ENCODE results near the gene EYS. TPM values are rescaled to one million over a fixed set of nuclear protein-coding genes. Genes with fewer than 3 reads are reported as not detected.

Gene EYS
- polyA plus RNA-seq, 1 experiment = not detected

DNA sequence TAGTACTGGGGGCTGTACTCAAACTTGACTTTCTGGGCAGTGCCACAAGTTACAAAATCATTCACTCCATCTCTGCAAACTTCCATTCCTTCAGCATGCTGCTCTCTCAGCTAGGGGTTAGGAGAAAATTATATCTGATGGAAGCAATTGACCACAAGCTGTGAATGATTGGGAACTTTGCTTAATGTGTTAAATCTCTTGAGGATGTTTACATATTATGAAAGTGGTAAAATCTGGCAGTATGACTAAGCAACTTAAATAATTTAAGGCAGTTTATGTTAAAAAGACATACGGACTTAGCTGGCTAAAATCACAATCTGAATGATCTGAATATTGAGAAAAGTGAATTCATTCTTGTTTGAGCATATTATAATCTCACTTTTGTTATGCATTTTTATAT lies 1656.4 kb downstream of the EYS start:
- H3K4me3 ChIP-seq (ENCODE audit: low read depth, low read length) = no peak overlapping the region
- no peaks in the 10 kb centered on the region for H3K36me3 ChIP-seq (ENCODE audit: control insufficient read depth, insufficient read depth, low read length)
- no peaks in the 10 kb centered on the region for H3K27me3 ChIP-seq (ENCODE audit: control insufficient read depth, insufficient read depth, low read length)
- POLR2A ChIA-PET = no interaction called here
- TF ChIP-seq, protein P1, sequence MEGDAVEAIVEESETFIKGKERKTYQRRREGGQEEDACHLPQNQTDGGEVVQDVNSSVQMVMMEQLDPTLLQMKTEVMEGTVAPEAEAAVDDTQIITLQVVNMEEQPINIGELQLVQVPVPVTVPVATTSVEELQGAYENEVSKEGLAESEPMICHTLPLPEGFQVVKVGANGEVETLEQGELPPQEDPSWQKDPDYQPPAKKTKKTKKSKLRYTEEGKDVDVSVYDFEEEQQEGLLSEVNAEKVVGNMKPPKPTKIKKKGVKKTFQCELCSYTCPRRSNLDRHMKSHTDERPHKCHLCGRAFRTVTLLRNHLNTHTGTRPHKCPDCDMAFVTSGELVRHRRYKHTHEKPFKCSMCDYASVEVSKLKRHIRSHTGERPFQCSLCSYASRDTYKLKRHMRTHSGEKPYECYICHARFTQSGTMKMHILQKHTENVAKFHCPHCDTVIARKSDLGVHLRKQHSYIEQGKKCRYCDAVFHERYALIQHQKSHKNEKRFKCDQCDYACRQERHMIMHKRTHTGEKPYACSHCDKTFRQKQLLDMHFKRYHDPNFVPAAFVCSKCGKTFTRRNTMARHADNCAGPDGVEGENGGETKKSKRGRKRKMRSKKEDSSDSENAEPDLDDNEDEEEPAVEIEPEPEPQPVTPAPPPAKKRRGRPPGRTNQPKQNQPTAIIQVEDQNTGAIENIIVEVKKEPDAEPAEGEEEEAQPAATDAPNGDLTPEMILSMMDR (IDR thresholded peaks at IDR 0.05; ENCODE audit: insufficient read depth, low read depth, low read length) = no peak
- no peak for DNase-seq (ENCODE audit: low read depth)
- CTCF ChIA-PET = no interaction called here

DNA sequence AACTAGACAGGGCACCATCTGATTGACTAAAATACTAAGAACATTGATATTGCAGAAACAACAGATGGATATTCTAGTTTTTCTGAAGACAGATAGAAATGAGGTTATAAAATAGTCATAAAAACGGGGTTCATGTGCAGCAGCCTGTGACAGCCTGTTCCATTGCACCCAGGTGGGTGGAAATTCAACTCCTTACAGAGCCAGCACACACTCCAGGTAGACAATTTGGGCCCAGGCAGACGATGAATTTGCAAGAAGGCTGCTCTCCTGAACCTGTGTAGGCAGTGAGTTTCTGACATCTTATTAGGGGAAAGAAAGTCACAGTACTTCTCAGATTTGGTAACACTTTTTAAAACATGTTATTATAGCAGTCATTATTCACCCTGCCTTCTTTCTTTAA lies 1657.3 kb downstream of the EYS start:
- Histone ChIP-seq H3K27me3 (ENCODE audit: control insufficient read depth, insufficient read depth, low read length) (no peaks in the 10 kb centered on the region), H3K36me3 (ENCODE audit: control insufficient read depth, insufficient read depth, low read length) (no peaks in the 10 kb centered on the region), H3K4me3 (ENCODE audit: low read depth, low read length) (no peak overlapping the region)
- TF ChIP-seq, protein P1 (IDR thresholded peaks at IDR 0.05; ENCODE audit: insufficient read depth, low read depth, low read length) = no peak
- ChIA-PET POLR2A (no interaction called here), CTCF (no interaction called here)
- DNase-seq (ENCODE audit: low read depth) = no peak

DNA sequence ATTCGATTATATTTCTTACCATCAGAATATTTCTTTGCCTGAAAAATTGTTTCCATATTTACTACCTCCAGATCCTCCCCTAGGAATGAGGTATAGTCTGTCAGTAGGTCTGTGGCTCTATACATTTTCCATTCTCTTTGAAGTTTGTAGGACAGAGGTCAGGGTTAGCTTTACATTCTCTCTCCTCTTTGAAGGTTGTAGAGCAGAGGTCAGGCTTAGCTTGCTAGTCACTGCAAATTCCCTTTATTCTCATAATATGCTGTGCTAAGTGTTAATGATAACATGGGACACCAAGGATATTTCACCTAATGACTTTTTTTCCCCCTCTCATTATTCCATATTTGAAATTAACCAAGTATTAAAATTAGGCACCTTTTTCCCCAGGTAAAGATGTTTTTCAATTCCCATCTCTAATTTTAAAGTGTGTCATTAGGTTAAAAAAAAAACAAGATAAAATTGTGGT lies 1660.2 kb downstream of the EYS start:
- no peak for DNase-seq (ENCODE audit: low read depth)
- ChIA-PET POLR2A (no interaction called here), CTCF (no interaction called here)
- H3K36me3 ChIP-seq (ENCODE audit: control insufficient read depth, insufficient read depth, low read length) = no peaks in the 10 kb centered on the region
- H3K4me3 ChIP-seq (ENCODE audit: low read depth, low read length) = no peak overlapping the region
- no peaks in the 10 kb centered on the region for H3K27me3 ChIP-seq (ENCODE audit: control insufficient read depth, insufficient read depth, low read length)
- TF ChIP-seq, protein P1 (IDR thresholded peaks at IDR 0.05; ENCODE audit: insufficient read depth, low read depth, low read length) = no peak

DNA sequence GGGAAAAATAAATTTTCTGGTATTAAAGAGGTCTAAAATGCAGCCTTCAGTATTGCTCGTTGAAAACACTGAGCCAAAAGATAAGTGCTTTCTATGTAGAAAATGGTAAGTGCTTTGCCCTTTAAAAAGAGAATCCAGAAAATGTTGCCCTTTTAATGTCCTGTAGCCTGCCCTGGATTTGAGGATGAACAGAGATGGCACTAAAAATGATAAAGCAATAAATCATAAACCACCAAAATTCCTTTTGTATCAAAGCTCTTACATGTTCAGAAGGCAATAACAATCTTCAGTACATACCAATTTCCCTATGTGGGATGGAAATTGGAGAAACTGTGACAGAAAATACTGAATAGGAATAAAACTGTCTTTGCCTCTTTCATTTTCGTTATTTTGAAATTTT lies 1665.7 kb downstream of the EYS start:
- no peak overlapping the region for H3K4me3 ChIP-seq (ENCODE audit: low read depth, low read length)
- ChIA-PET POLR2A (no interaction called here), CTCF (no interaction called here)
- DNase-seq (ENCODE audit: low read depth) = no peak
- TF ChIP-seq, protein P1 (IDR thresholded peaks at IDR 0.05; ENCODE audit: insufficient read depth, low read depth, low read length) = no peak
- H3K27me3 ChIP-seq (ENCODE audit: control insufficient read depth, insufficient read depth, low read length) = no peaks in the 10 kb centered on the region
- no peaks in the 10 kb centered on the region for H3K36me3 ChIP-seq (ENCODE audit: control insufficient read depth, insufficient read depth, low read length)

DNA sequence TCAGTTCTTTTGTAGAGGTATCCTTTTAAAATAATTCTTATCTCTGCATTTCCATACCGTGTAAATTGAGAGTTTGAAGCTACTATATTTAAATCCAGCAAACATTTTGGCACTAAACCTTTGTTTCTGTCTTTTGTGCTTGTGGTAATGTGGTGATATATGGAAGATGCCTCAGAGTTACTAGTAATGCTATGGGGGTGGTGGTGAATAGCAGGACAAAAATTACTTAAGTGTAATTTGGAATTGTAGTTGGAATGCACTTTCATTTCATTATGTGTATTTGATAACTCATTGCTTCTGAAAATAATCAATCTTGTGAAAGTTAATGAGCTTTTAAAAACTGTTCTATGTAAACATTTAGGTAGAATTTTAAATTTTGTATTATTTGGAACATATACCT lies 1666.9 kb downstream of the EYS start:
- CTCF ChIA-PET = no interaction called here
- Histone ChIP-seq H3K4me3 (ENCODE audit: low read depth, low read length) (no peak overlapping the region), H3K27me3 (ENCODE audit: control insufficient read depth, insufficient read depth, low read length) (no peaks in the 10 kb centered on the region), H3K36me3 (ENCODE audit: control insufficient read depth, insufficient read depth, low read length) (no peaks in the 10 kb centered on the region)
- DNase-seq (ENCODE audit: low read depth) = no peak
- POLR2A ChIA-PET = no interaction called here
- TF ChIP-seq, protein P1 (IDR thresholded peaks at IDR 0.05; ENCODE audit: insufficient read depth, low read depth, low read length) = no peak
